Pons (tissue), 1 donor: Measurements from ENCODE around the gene ANKRD6.

Experiments
- DNase-seq: peaks from one replicate; pipeline ENCODE4 v3.0.0-alpha.2; 2016; ENCODE audit warnings: low spot score

Gene ANKRD6

DNA sequence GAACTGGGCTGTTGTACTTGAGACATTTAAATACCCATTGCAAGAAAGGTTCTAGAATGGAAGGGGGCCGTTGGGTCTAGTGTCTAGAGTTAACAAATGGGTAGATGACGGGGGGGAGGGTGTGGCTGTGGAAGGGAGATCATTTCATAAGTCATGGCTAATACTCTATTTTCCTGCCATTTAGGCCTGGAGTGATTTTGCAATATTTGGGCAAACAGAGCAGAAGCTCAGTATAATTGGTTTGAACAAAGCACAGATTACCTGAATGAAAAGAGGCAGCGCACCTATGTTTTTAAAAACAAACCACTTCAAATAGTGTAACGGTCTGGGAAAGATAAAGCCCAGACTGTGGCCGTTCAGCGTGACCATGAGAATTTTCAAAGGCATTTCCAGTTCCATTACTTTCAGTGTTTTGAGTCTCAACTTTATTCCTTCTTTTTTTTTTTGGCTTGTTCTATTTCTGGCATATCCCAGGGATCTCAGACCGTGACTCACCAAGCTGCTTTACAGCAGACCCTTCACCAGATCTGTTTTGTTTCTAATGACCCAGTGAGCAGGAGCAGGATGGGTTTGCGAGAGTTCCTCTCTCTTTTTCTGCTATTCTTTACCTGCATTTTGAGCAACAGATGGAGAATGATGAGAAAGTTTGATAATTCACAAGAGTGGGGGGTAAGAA lies 131.9 kb downstream of the ANKRD6 start:
- no peak for DNase-seq

DNA sequence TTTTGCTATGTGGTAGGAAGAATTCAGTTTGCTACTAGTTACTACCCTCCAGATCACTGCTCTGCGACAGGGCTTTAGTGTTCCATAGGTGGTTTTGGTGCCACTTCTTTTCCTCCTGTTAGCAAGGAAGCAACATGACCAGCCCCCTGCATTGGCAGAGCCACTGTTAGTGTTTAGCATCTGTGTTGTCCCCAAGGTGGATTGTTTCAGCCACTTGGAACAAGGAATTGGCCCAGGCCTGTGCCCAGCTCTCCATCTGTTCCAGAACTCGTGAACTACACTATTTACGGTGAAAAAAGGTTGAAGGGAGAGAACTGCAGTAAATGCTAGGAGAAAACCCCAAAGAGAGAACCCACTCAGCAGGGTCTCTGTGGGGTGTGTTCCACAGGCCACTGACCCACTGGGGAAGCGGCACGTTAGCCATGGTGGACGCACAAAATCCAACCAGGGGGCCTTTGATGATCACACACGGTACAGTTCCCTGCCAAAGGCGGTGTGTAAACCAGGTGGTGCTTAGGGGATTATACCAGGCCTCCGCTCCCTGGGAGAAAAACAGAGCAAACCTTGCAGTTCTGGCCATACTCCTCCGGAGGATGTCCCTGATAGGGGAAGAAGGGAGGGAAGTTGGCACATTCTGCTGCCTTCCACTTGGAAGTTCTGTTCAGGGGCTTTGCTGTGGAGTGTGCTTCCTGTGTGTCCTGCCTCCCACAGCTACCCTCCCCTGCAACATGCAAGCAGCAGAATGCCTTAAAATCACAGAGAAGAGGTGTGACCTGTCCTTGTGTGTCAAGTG lies 133.3 kb downstream of the ANKRD6 start:
- DNase-seq: no peak

GRCh38 chr6:89566930-89567629 lies 134.1 kb downstream of the ANKRD6 start:
- DNase-seq: peak; percentile 9

DNA sequence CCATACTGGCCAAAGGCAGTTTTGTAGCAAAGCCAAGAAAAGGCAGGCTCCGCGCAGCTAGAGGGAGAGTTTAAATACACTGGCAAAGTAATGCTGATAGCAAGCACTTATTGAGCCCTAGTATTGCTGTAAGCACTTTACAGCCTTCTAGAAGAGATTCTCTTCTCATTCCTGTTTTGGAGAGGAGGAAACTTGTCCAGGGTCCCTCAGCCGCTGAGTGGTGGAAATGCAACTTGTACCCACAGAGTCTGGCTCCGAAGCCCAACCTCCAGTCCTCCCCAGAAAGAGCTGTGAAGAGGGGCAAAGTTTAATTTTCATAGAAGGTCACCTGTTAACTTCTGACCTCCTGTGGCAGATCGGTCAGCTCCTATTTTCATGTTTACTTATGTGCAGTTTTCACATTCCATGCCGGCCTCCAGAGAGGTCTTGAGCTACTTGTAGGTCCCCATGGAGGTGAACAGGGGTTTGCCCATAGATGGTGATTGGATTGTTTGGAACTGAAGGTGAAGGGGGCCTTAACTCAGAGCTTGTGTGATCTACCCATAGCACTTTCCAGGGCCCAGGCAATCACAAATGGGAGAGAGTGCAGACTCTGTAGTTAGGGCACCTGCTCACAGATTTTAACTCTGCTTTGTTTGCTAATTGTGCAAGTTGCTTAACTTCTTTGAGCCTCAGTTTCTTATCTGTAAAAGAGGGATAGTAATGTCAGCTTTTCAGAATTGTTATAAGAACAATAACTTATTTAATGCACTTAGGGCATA lies 134.9 kb downstream of the ANKRD6 start:
- DNase-seq: no peak

GRCh38 chr6:89574910-89575561 lies 142.1 kb downstream of the ANKRD6 start:
- no peak for DNase-seq

DNA sequence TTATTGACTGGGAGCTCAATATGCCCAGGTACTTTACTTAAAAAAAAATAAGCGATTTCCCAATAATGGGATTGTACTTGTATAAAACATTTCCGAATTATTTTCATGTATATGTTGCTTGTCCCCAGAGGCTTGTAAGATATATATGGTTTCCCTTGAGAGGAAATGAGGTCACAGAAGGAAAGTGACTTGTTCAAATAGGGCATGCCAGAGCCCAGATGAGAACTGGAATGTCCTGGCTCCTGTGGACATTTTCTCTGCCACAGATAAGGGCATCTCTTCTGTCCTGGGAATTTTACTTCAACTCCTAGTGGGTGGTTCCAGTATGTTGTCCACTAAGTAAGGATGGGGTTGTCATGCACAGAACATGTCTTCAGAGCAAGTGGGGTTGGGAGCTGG lies 142.6 kb downstream of the ANKRD6 start:
- no peak for DNase-seq

- no peak for DNase-seq
Measured at GRCh38 chr6:89580997-89581666, 148.2 kb downstream of the ANKRD6 start.

- no peak for DNase-seq
Measured at GRCh38 chr6:89581689-89582088, 148.7 kb downstream of the ANKRD6 start.

DNA sequence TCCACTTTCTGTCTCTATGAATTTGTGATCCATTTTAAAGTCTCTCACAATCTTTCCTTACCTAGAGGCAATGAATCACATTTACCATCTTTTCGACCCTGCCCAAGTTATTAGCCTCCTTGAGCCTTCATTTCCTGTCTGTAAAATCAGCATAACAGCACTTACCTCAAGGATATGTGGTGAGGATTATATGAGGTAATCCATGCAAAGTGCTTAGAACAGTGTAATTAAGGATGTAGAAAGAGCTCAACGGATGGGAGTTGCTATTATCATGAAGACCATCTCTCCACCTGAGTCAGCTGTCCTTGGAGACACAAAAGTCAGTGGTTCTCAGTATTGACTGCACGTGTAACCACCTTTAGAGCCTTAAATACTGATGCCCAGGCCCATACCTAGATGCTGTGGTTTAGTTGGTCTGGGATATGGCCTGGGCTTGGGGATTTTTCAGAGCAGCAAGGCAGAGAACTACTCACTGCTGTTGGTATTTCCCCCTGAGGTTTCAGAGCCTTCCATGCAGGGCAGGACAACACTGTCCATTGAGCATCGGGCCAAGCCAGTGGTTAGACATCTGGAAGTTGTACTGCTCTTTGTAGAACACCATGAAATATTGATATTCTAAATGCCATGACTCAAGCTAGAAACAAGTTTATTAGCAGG lies 149.8 kb downstream of the ANKRD6 start:
- no peak for DNase-seq

DNA sequence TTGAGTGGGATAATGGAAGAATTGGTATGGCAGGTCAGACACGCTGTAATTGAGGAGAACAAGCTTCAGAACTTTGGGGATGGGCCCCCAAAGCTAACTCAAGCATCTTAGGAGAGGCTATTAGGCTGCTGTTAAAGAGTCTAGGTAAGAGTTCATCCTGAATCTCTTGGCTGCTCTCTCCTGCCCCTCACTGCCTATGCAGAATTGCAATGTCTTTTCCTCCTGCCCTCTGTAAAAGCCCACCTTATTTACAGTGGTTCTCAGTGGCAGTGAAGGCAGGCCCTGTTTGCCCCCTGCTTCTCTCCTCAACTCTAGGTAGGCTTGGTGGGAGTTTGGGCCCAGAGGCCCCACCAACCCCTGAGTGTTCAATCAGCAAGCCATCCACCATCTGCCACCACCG lies 150.6 kb downstream of the ANKRD6 start:
- DNase-seq: no peak

- DNase-seq: no peak
Measured at GRCh38 chr6:89584539-89584938, 151.6 kb downstream of the ANKRD6 start.

GRCh38 chr6:89585154-89585553 lies 152.2 kb downstream of the ANKRD6 start:
- no peak for DNase-seq

GRCh38 chr6:89589297-89590025 lies 156.5 kb downstream of the ANKRD6 start:
- DNase-seq: no peak

DNA sequence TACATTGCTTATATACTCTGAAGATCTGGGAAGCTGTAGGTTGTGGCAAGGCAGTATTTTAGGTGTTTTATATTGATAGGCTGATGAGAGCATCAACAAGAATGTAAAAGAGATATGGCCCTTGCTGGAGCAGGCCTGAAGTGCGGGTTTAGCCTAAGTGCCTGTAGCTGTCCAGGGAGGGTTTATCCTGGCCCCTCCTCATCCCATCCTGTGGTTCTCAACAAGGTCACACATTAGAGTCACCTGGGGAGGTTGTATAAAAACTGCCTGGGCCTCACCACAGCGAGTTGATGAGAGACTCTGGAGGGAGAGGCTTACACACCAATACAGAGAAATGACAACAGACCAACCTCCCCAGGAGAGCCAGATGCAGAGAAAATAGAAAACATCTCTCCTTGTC lies 157.2 kb downstream of the ANKRD6 start:
- no peak for DNase-seq

- no peak for DNase-seq
Measured at GRCh38 chr6:89591745-89592144, 158.8 kb downstream of the ANKRD6 start.

- DNase-seq: no peak
Measured at GRCh38 chr6:89596056-89596455, 163.1 kb downstream of the ANKRD6 start.

DNA sequence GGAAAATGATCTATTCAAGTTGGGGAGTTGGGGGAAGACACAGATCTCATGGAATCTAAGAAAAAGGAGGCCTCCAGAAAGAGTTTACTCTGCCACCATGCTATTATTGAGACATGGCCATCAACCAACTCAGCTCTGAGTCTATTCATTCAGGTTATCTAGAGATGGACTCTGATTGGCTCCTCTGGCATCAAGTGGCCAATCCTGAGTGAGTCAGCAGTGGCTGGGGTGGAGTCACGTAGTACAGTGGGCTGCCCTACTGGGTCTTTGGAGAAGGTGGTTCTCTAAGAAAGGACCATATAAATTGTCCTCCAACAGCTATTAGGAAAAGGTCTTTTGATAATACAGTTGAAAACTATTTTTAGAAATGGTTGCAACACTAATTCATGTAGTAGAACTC lies 163.5 kb downstream of the ANKRD6 start:
- no peak for DNase-seq

DNA sequence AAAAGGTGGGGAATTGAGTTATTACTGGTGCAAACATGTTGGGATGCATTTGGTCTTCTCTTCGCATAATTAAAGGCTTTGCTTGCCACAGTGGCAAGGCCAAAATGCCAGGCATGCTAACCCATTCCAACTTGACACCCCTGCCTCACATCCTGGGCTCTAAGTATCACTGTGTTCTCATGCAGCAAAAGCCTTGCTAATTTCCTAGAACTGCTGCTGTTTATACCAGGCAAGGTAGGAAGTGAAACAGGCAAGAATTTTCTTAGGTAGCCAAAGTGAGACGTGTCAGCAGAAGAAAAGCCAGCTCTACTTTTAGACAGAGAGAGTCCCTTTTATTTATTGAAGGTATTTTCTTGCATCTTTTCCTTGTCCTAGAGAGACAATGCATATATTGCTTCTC lies 164.4 kb downstream of the ANKRD6 start:
- DNase-seq: no peak

DNA sequence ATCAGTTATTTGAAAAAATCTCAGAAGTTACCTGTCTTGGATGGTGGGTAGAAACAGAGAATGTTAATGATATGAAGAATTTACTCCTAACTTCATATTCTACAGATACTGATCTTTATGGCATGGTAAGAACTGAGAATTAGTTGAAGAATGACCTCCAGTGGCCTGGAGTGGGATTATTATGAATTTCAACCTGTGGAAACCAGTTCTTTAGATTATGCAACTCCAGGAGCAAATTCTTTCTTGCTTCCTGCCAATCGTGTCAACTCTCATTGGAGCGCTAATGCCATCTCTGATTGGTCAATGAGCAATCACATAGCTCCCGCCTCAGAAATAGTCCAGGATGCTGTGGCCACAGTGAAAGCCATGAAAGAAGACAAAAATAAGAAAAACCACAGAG lies 165.0 kb downstream of the ANKRD6 start:
- DNase-seq: peak; percentile 19

GRCh38 chr6:89599727-89600126 lies 166.8 kb downstream of the ANKRD6 start:
- DNase-seq: no peak
